ENCODE results near the gene ABCC1.
"Not testable (repeated sequence)": the region's sequence is repeated elsewhere in the genome, so short reads cannot be mapped to it uniquely, and the experiment has no call there.

ABCC1 gene

GRCh38 chr16:15949210-15950160 is at the start of gene ABCC1:
ABCC1 (plus strand) TSS chr16:15949616; CDS start chr16:15949752, 136 bp downstream.
- DNase-seq, result no peak

- DNase-seq, result no peak
These were observed 49.1 kb upstream of the ABCC1 start for GRCh38 chr16:15900357-15900756.

- DNase-seq, result no peak
These were observed 48.4 kb upstream of the ABCC1 start for GRCh38 chr16:15900901-15901500.

GRCh38 chr16:15903960-15904359 is 45.5 kb upstream of the ABCC1 start:
- DNase-seq, result no peak

DNA sequence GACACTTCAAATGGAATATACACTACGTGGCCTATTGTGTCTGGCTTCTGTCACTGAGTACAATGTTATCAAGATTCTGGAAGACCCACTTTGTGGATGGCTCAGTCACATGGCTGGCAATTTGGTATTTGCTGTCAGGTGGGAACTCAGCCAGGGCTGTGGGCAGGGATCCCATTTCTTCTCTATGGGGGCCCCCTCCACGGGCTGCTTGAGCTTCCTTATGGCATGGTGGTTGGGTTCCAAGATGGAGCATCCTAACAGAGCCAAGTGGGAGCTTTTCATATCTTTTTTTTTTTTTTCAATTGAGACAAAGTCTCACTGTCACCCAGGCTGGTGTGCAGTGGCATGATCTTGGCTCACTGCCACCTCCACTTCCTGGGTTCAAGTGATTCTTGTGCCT is 43.0 kb upstream of the ABCC1 start:
- DNase-seq, result no peak

- DNase-seq, result peak; percentile 67
These were observed 41.4 kb upstream of the ABCC1 start for GRCh38 chr16:15907863-15908478.

GRCh38 chr16:15911198-15911597 is 38.2 kb upstream of the ABCC1 start:
- DNase-seq, result no peak

- DNase-seq, result no peak
These were observed 36.2 kb upstream of the ABCC1 start for GRCh38 chr16:15913046-15913698.

DNA sequence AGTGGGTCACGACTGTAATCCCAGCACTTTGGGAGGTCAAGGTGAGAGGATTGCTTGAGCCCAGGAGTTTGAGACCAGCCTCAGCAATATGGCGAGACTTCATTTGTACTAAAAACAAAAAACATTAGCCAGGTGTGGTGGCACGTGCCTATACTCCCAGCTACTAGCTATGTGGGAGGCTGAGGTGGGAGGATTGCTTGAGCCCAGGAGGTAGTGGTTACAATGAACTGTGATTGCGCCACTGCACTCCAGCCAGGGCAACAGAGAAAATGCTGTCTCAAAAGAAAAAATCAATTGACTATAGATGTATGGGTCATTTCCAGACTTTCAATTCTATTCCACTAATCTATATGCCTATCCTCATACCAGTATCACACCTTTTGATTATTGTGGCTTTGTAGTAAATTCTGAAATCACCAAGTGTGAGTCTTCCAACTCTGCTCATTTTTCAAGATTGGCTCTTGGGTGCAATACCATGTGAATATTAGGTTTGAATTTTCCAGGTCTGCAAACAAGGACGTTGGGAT is 33.8 kb upstream of the ABCC1 start:
- no peak for DNase-seq

GRCh38 chr16:15916323-15916722 is 33.1 kb upstream of the ABCC1 start:
- no peak for DNase-seq

GRCh38 chr16:15918314-15918713 is 31.1 kb upstream of the ABCC1 start:
- not testable (repeated sequence) for DNase-seq

GRCh38 chr16:15919331-15919730 is 30.1 kb upstream of the ABCC1 start:
- DNase-seq, result no peak

DNA sequence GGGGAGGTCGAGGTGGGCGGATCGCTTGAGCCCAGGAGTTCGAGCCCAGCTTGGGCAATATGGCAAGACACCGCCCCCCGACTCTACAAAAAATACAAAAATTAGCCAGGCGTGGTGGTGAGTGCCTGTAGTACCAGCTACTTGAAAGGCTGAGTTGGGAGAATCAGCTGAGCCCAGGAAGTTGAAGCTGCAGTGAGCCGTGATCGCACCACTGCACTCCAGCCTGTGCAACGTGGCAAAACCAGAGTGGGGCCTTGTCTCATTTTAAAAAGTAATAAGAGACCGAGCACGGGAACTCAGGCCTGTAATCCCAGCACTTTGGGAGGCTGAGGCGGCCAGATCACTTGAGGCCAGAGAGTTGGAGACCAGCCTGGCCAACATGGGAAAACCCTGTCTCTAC is 24.4 kb upstream of the ABCC1 start:
- no peak for DNase-seq

- DNase-seq, result no peak
These were observed 23.8 kb upstream of the ABCC1 start for GRCh38 chr16:15925631-15926030.

DNA sequence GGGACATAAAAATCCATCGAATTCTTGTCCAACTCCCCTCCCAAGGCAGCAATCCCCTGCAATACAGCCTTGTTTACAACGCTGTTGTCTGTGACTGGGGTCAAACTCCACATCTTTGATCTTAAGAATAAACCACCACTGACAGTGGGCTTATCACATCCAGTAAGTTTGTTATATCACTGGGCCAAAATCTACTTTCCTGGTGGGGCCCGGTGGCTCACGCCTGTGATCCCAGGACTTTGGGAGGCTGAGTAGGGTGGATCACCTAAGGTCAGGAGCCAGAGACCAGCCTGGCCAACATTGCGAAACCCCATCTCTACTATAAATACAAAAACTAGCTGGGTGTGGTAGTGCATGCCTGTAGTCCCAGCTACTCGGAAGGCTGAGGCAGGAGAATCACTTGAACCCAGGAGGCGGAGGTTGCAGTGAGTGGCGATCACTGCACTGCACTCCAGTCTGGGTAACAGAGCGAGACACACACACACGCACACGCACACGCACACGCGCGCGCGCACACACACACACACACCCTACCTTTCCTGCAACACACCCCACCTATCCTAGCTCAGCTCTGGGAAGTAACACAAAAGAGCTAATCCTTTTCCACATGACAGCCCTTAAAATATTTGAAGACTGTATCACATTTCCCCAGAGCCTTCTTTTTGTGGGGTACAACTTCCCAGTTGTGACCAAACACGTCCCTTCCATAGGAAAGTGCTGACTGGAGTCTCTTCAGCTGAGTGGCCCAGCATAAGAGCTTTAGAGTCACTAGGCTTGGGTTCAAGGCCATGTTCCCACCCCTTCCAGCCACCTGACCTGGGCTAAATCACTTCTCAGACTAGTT is 20.9 kb upstream of the ABCC1 start:
- DNase-seq, result no peak

GRCh38 chr16:15932939-15933338 is 16.5 kb upstream of the ABCC1 start:
- DNase-seq, result no peak

DNA sequence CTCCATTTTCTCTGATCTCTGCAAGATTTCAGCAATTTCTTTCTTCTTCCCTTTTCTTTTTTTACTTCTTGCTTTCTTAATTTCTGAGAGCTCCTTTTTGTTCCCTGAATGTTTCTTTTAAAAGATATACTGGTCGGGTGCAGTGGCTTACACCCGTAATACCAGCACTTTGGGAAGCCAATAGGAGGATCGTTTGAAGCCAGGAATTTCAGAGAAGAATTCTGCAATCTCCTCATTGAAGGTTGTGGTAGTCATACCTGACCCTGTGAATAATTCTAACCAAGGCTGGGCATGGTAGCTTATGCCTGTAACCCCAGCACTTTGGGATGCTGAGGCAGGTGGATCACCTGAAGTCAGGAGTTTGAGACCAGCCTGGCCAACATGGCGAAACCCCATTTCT is 15.6 kb upstream of the ABCC1 start:
- no peak for DNase-seq

DNA sequence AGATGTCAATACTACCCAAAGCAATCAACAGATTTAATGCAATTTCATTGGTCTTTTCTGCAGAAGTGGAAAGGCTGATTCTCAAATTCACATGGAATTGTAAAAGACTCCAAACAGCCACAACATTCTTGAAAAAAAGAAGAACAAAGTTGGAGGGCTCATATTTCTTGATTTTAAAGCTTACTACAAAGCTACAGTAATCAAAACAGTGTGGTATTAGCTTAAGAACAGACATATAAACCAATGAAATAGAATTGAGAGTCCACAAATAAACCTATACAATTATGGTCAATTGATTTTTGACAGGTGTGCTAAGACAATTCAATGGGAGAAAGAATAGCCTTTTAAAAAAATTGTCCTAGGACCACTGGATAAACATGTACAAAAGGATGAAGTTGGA is 14.4 kb upstream of the ABCC1 start:
- DNase-seq, result no peak

DNA sequence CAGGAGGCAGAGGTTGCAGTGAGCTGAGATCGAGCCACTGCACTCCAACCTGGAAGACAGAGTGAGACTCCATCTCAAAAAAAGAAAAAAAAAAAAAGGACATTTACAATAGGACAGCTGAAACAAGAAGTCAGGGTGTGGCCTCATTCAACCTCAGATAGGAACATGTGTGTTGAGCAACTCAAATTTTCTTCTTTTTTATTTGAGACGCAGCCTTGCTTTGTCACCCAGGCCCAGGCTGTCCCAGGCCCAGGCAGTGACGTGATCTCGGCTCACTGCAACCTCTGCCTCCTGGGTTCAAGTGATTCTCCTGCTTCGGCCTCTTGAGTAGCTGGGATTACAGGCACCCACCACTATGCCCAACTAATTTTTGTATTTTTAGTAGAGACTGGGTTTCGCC is 12.6 kb upstream of the ABCC1 start:
- not testable (repeated sequence) for DNase-seq

GRCh38 chr16:15942931-15943690 is 6.3 kb upstream of the ABCC1 start:
- DNase-seq, result no peak

Data from NCI-H526 treated with DMSO at 0.1 percent for 48 hours (cell line).